ENCODE data around the gene FUT3. TPM values are rescaled to one million over a fixed set of nuclear protein-coding genes. Genes with fewer than 3 reads are reported as not detected.

FUT3 gene
- total and polyA plus RNA-seq, 2 of the 8 experiments (the other 6 are each of a cell fraction or from before 2014, with no cell fraction given), result 0.15 to 0.63 TPM

GRCh38 chr19:5870986-5871394, 19.7 kb upstream of the FUT3 start (continued):
- no peak for TF ChIP-seq RAD21 (IDR thresholded peaks at IDR 0.05 in 1 of 2, conservative IDR thresholded peaks at IDR 0.05 in 1 of 2; ENCODE audit: low read depth in 2 of 2, low read length in 2 of 2)

Data from H1 (cell line).